ENCODE measurements around the gene TSC2. TPM values are rescaled to one million over a fixed set of nuclear protein-coding genes. Genes with fewer than 3 reads are reported as not detected.

The TSC2 gene
- total and polyA plus RNA-seq, 8 donors, result 40.8 to 369 (median 76.0) TPM

GRCh38 chr16:1999866-2000514 lies 47.8 kb upstream of the TSC2 start:
- WGBS, 5 donors, result 88 to 92% (median 90%) methylated on average over 12 to 28 of the region's 28 CpGs
- no peaks in the 10 kb centered on the region for H3K9me3 ChIP-seq
- intact Hi-C loops (cut with DNase I; ENCODE audit: low total_unique reads), result no loop called here

GRCh38 chr16:2001035-2001434 lies 46.8 kb upstream of the TSC2 start:
- 95 to 98% (median 96%) methylated on average over 13 to 19 of the region's 19 CpGs for WGBS, 5 donors
- Histone ChIP-seq H3K27me3 (no peaks in the 10 kb centered on the region), H3K9me3 (no peaks in the 10 kb centered on the region), H3K36me3 (peaks cover 52 to 83% (median 76%) of the 10 kb centered on the region in 4 donors), H3K4me3 (no peak overlapping the region), H3K27ac (no peak overlapping the region), H3K4me1 (peaks cover 22 to 32% (median 30%) of the 10 kb centered on the region in 4 donors)
- intact Hi-C loops (cut with DNase I; ENCODE audit: low total_unique reads), result no loop called here
- TF ChIP-seq POLR2AphosphoS5 (IDR thresholded peaks at IDR 0.05) (no peak), POLR2A (IDR thresholded peaks at IDR 0.05) (no peak), EP300 (IDR thresholded peaks at IDR 0.05) (no peak), CTCF (IDR thresholded peaks at IDR 0.05) (no peak)
- DNase-seq, result no peak

More at GRCh38 chr16:1999866-2000514, 47.8 kb upstream of the TSC2 start:
- Histone ChIP-seq H3K36me3 (peaks cover 52 to 79% (median 72%) of the 10 kb centered on the region in 4 donors), H3K27ac (no peak overlapping the region), H3K4me1 (peaks cover 12 to 22% (median 20%) of the 10 kb centered on the region in 4 donors), H3K4me3 (no peak overlapping the region), H3K27me3 (no peaks in the 10 kb centered on the region)
- TF ChIP-seq CTCF (IDR thresholded peaks at IDR 0.05) (no peak), POLR2A (IDR thresholded peaks at IDR 0.05) (no peak), POLR2AphosphoS5 (IDR thresholded peaks at IDR 0.05) (no peak), EP300 (IDR thresholded peaks at IDR 0.05) (no peak)
- no peak for DNase-seq

- Histone ChIP-seq H3K36me3 (peaks cover 52 to 81% (median 76%) of the 10 kb centered on the region in 4 donors), H3K4me1 (peaks cover 29 to 39% (median 35%) of the 10 kb centered on the region in 4 donors), H3K27me3 (no peaks in the 10 kb centered on the region), H3K27ac (no peak overlapping the region), H3K9me3 (no peaks in the 10 kb centered on the region), H3K4me3 (no peak overlapping the region)
- no peak for DNase-seq
- TF ChIP-seq POLR2AphosphoS5 (IDR thresholded peaks at IDR 0.05) (no peak), EP300 (IDR thresholded peaks at IDR 0.05) (no peak), CTCF (IDR thresholded peaks at IDR 0.05) (no peak), POLR2A (IDR thresholded peaks at IDR 0.05) (no peak)
- intact Hi-C loops (cut with DNase I; ENCODE audit: low total_unique reads), result no loop called here
- 94 to 97% (median 95%) methylated on average over 45 to 53 of the region's 53 CpGs for WGBS, 5 donors
Observed at GRCh38 chr16:2001456-2002355, 46.1 kb upstream of the TSC2 start.

GRCh38 chr16:2002406-2003230 lies 45.2 kb upstream of the TSC2 start:
- H3K4me1 ChIP-seq, result peaks cover 38 to 48% (median 43%) of the 10 kb centered on the region in 4 donors
- no peaks in the 10 kb centered on the region for H3K27me3 ChIP-seq
- no peaks in the 10 kb centered on the region for H3K9me3 ChIP-seq
- H3K4me3 ChIP-seq, result no peak overlapping the region
- no peak for DNase-seq
- intact Hi-C loops (cut with DNase I; ENCODE audit: low total_unique reads), result no loop called here
- no peak overlapping the region for H3K27ac ChIP-seq
- TF ChIP-seq POLR2A (IDR thresholded peaks at IDR 0.05), result no peak
- TF ChIP-seq CTCF (IDR thresholded peaks at IDR 0.05), result no peak
- TF ChIP-seq EP300 (IDR thresholded peaks at IDR 0.05), result no peak
- no peak for TF ChIP-seq POLR2AphosphoS5 (IDR thresholded peaks at IDR 0.05)
- peaks cover 52 to 72% (median 67%) of the 10 kb centered on the region in 4 donors for H3K36me3 ChIP-seq
- 88 to 95% (median 94%) methylated on average over 31 to 47 of the region's 47 CpGs for WGBS, 5 donors
